NCI-H2227 (cell line): ENCODE measurements around the gene CHAD.
"Not testable (repeated sequence)": the region's sequence is repeated elsewhere in the genome, so short reads cannot be mapped to it uniquely, and the experiment has no call there.

ENCODE experiments used
- DNase-seq: peaks from one replicate; lab custom pipeline; 2025; ENCODE audit not compliant: unreplicated experiment; lab: John Stamatoyannopoulos, UW

Gene CHAD

GRCh38 chr17:50475362-50475761 lies 6.7 kb upstream of the CHAD start:
- no peak for DNase-seq

GRCh38 chr17:50474523-50474922 lies 5.8 kb upstream of the CHAD start:
- no peak for DNase-seq

GRCh38 chr17:50473901-50474300 lies 5.2 kb upstream of the CHAD start:
- DNase-seq = no peak

- DNase-seq = not testable (repeated sequence)
These were observed 4.1 kb upstream of the CHAD start for GRCh38 chr17:50472761-50473161.

GRCh38 chr17:50472286-50472685 lies 3.6 kb upstream of the CHAD start:
- no peak for DNase-seq

- DNase-seq = no peak
These were observed 2.6 kb upstream of the CHAD start for GRCh38 chr17:50471009-50471905.

GRCh38 chr17:50470426-50470825 lies 1.7 kb upstream of the CHAD start:
- no peak for DNase-seq

- no peak for DNase-seq
These were observed 1.1 kb upstream of the CHAD start for GRCh38 chr17:50469671-50470305.

GRCh38 chr17:50469208-50469605 lies 527 bp upstream of the CHAD start:
- DNase-seq = no peak

GRCh38 chr17:50467855-50468303 lies 801 bp downstream of the CHAD start:
- DNase-seq = no peak

GRCh38 chr17:50467114-50467854 lies 1.4 kb downstream of the CHAD start:
- no peak for DNase-seq

GRCh38 chr17:50466371-50467113 lies 2.1 kb downstream of the CHAD start:
- DNase-seq = no peak

- no peak for DNase-seq
These were observed 3.0 kb downstream of the CHAD start for GRCh38 chr17:50465635-50466034.

- no peak for DNase-seq
These were observed 3.5 kb downstream of the CHAD start for GRCh38 chr17:50465171-50465570.

GRCh38 chr17:50464736-50465135 lies 3.9 kb downstream of the CHAD start:
- no peak for DNase-seq

GRCh38 chr17:50464121-50464520 lies 4.6 kb downstream of the CHAD start:
- no peak for DNase-seq

GRCh38 chr17:50462446-50462845 lies 6.2 kb downstream of the CHAD start:
- no peak for DNase-seq

GRCh38 chr17:50461550-50462132 lies 7.0 kb downstream of the CHAD start:
- DNase-seq = no peak

- DNase-seq = no peak
These were observed 7.7 kb downstream of the CHAD start for GRCh38 chr17:50460831-50461526.

GRCh38 chr17:50459756-50460155 lies 8.9 kb downstream of the CHAD start:
- DNase-seq = no peak
